Tongue (tissue), 2 donors: ENCODE measurements around the gene EFR3B. TPM values are rescaled to one million over a fixed set of nuclear protein-coding genes. Genes with fewer than 3 reads are reported as not detected.
"Not testable (repeated sequence)": the region's sequence is repeated elsewhere in the genome, so short reads cannot be mapped to it uniquely, and the experiment has no call there.

Source experiments
- DNase-seq: peaks from one replicate; pipeline ENCODE4 v3.0.0-alpha.2; 2015
- total RNA-seq: library from RNA; depleted of rRNA; stranded (reverse); fragments of >200 nt; gene quantifications from one replicate; pipeline ENCODE4 v1.2.3, GENCODE V29; 2014

The EFR3B gene
- total RNA-seq, 1 donor from 2014 or later, result 6.1 TPM

- DNase-seq, result peak; percentile 28
Observed at GRCh38 chr2:25072606-25073005, 30.7 kb downstream of the EFR3B start.

- no peak for DNase-seq
Observed at GRCh38 chr2:25073025-25073424, 31.1 kb downstream of the EFR3B start.

GRCh38 chr2:25073914-25074313, 32.0 kb downstream of the EFR3B start:
- DNase-seq, result no peak

- no peak for DNase-seq
Observed at GRCh38 chr2:25074826-25075225, 33.0 kb downstream of the EFR3B start.

- no peak for DNase-seq
Observed at GRCh38 chr2:25076749-25077148, 34.9 kb downstream of the EFR3B start.

GRCh38 chr2:25077789-25078169, 35.9 kb downstream of the EFR3B start:
- no peak for DNase-seq

GRCh38 chr2:25078170-25079049, 36.5 kb downstream of the EFR3B start:
- no peak for DNase-seq

- no peak for DNase-seq
Observed at GRCh38 chr2:25079050-25079635, 37.3 kb downstream of the EFR3B start.

- DNase-seq, result no peak
Observed at GRCh38 chr2:25081237-25081790, 39.4 kb downstream of the EFR3B start.

- no peak for DNase-seq
Observed at GRCh38 chr2:25082002-25082622, 40.2 kb downstream of the EFR3B start.

- DNase-seq, result no peak
Observed at GRCh38 chr2:25085761-25086560, 44.1 kb downstream of the EFR3B start.

- DNase-seq, result peak; percentile 75
Observed at GRCh38 chr2:25088817-25089516, 47.1 kb downstream of the EFR3B start.

- no peak for DNase-seq
Observed at GRCh38 chr2:25089605-25090315, 47.9 kb downstream of the EFR3B start.

GRCh38 chr2:25090801-25091200, 48.9 kb downstream of the EFR3B start:
- DNase-seq, result no peak

- DNase-seq, result no peak
Observed at GRCh38 chr2:25091265-25091664, 49.4 kb downstream of the EFR3B start.

- DNase-seq, result no peak
Observed at GRCh38 chr2:25098056-25098455, 56.2 kb downstream of the EFR3B start.

GRCh38 chr2:25098670-25099486, 57.0 kb downstream of the EFR3B start:
- peak; percentile 78 for DNase-seq

- DNase-seq, result not testable (repeated sequence)
Observed at GRCh38 chr2:25102352-25102751, 60.5 kb downstream of the EFR3B start.

GRCh38 chr2:25103287-25103871, 61.5 kb downstream of the EFR3B start:
- no peak for DNase-seq

GRCh38 chr2:25104736-25105135, 62.9 kb downstream of the EFR3B start:
- DNase-seq, result no peak
